ENCODE measurements around the gene STAT4. TPM values are rescaled to one million over a fixed set of nuclear protein-coding genes. Genes with fewer than 3 reads are reported as not detected.

STAT4 gene
- total RNA-seq, 1 experiment from 2014 or later, result not detected

Small RNA genes within 50 kb of the gene (small RNA-seq; reads per million reads assigned to genes)
- gene RNU6-959P, result not detected

Other genes with a start within 250 kb of the STAT4 start
- gene STAT1, start 136.8 kb downstream of the STAT4 start, total RNA-seq (2014; rRNA removed; shearing (Covaris generic)), result 29.6 and 30.7 TPM in 2 replicates
- 93.6 and 95.2 TPM in 2 replicates for gene MYO1B, start 94.4 kb upstream of the STAT4 start, total RNA-seq (2014; rRNA removed; shearing (Covaris generic))

Data from HT1080 (cell line).